HepG2 (cell line): ENCODE measurements around the gene SLC5A6. TPM values are rescaled to one million over a fixed set of nuclear protein-coding genes. Genes with fewer than 3 reads are reported as not detected.

ENCODE experiments used
- ATF5 ChIP-seq: sonication (generic); formaldehyde crosslinking; IDR thresholded peaks from 2 replicates; pipeline ENCODE4 v1.4.0; 2020; ENCODE audit warnings: mild to moderate bottlenecking, low read depth, missing genetic modification reagents
- ELF1 ChIP-seq: sonication (generic); formaldehyde crosslinking; IDR thresholded peaks from 2 replicates; pipeline ENCODE4 v1.4.0; 2020; ENCODE audit warnings: missing genetic modification reagents
- ELF4 ChIP-seq: sonication (generic); formaldehyde crosslinking; IDR thresholded peaks from 2 replicates; pipeline ENCODE4 v1.5.0; 2020; ENCODE audit warnings: missing genetic modification reagents, mild to moderate bottlenecking, moderate library complexity, borderline replicate concordance
- ESRRA ChIP-seq: sonication (generic); formaldehyde crosslinking; IDR thresholded peaks from 2 replicates; pipeline ENCODE4 v1.5.1; 2020; ENCODE audit warnings: mild to moderate bottlenecking, low read depth, missing genetic modification reagents
- GPN1 ChIP-seq: sonication (generic); formaldehyde crosslinking; IDR thresholded peaks from 2 replicates; pipeline ENCODE4 v1.5.1; 2020; ENCODE audit warnings: missing genetic modification reagents, borderline replicate concordance
- KLF12 ChIP-seq: sonication (generic); formaldehyde crosslinking; IDR thresholded peaks from 2 replicates; pipeline ENCODE4 v1.4.0; 2020; ENCODE audit warnings: missing genetic modification reagents, borderline replicate concordance
- MED8 ChIP-seq: sonication (generic); formaldehyde crosslinking; IDR thresholded peaks from 2 replicates; pipeline ENCODE4 v1.8.1; 2023; ENCODE audit warnings: mild to moderate bottlenecking, missing genetic modification reagents; ENCODE audit not compliant: insufficient replicate concordance
- PITX1 ChIP-seq: sonication (generic); formaldehyde crosslinking; IDR thresholded peaks from 2 replicates; pipeline ENCODE4 v1.5.1; 2020; ENCODE audit warnings: mild to moderate bottlenecking, missing genetic modification reagents
- SAP130 ChIP-seq: IDR thresholded peaks from 2 replicates; pipeline ENCODE4 v1.6.1; 2016; ENCODE audit warnings: low read depth
- SMC3 ChIP-seq: IDR thresholded peaks from 2 replicates; pipeline ENCODE4 v1.6.1; 2011; ENCODE audit warnings: low read length, improper control_type of control experiment
- SRSF9 ChIP-seq: fragments of 200-400 bp; formaldehyde crosslinking; IDR thresholded peaks from 2 replicates; pipeline ENCODE4 v1.6.1; 2018; ENCODE audit warnings: borderline replicate concordance, mild to moderate bottlenecking, low read depth, low read length; ENCODE audit not compliant: insufficient read depth, poor library complexity, severe bottlenecking
- SRY ChIP-seq: sonication (generic); formaldehyde crosslinking; IDR thresholded peaks from 2 replicates; pipeline ENCODE4 v1.8.0; 2022; ENCODE audit warnings: mild to moderate bottlenecking, missing genetic modification reagents
- TARDBP ChIP-seq: sonication (generic); formaldehyde crosslinking; IDR thresholded peaks from 2 replicates; pipeline ENCODE4 v1.8.0; 2022; ENCODE audit warnings: mild to moderate bottlenecking, missing genetic modification reagents
- TCF12 ChIP-seq, 2 experiments: fragments of 450-650 bp in 1 of 2; sonication (generic) in 1 of 2; formaldehyde crosslinking in 1 of 2; IDR thresholded peaks; 2 replicates each; pipeline versions ENCODE4 v1.6.1 to v1.8.0; 2017 to 2022; ENCODE audit warnings: antibody characterized with exemption in 1 of 2, mild to moderate bottlenecking in 1 of 2, missing genetic modification reagents in 1 of 2, moderate library complexity in 1 of 2
- TCF7 ChIP-seq: sonication (generic); IDR thresholded peaks from 2 replicates; pipeline ENCODE4 v1.6.1; 2016; ENCODE audit warnings: antibody characterized with exemption, low read depth
- YY1 ChIP-seq: IDR thresholded peaks from 2 replicates; pipeline ENCODE4 v1.6.1; 2011; ENCODE audit warnings: low read length, low read depth, moderate library complexity, mild to moderate bottlenecking; ENCODE audit not compliant: insufficient read depth, insufficient replicate concordance
- ZBTB37 ChIP-seq: sonication (generic); formaldehyde crosslinking; IDR thresholded peaks from 2 replicates; pipeline ENCODE4 v1.4.0; 2020; ENCODE audit warnings: mild to moderate bottlenecking, missing genetic modification reagents
- ZNF225 ChIP-seq: sonication (generic); formaldehyde crosslinking; IDR thresholded peaks from 2 replicates; pipeline ENCODE4 v1.4.0; 2020; ENCODE audit warnings: mild to moderate bottlenecking, missing genetic modification reagents
- ZNF496 ChIP-seq: sonication (generic); formaldehyde crosslinking; IDR thresholded peaks from 2 replicates; pipeline ENCODE4 v1.8.1; 2023; ENCODE audit warnings: mild to moderate bottlenecking, moderate library complexity, missing genetic modification reagents; ENCODE audit not compliant: insufficient replicate concordance
- ZNF567 ChIP-seq: sonication (generic); formaldehyde crosslinking; IDR thresholded peaks from 2 replicates; pipeline ENCODE4 v1.8.1; 2023; ENCODE audit warnings: mild to moderate bottlenecking, missing genetic modification reagents, borderline replicate concordance
- ZNF576 ChIP-seq: sonication (generic); formaldehyde crosslinking; IDR thresholded peaks from 2 replicates; pipeline ENCODE4 v1.4.0; 2020; ENCODE audit warnings: mild to moderate bottlenecking, missing genetic modification reagents
- ZNF790 ChIP-seq: sonication (generic); formaldehyde crosslinking; IDR thresholded peaks from 2 replicates; pipeline ENCODE4 v1.8.0; 2022; ENCODE audit warnings: missing genetic modification reagents, mild to moderate bottlenecking, borderline replicate concordance
- ZSCAN29 ChIP-seq: sonication (generic); formaldehyde crosslinking; conservative IDR thresholded peaks from 2 replicates; pipeline ENCODE4 v1.4.0; 2020; ENCODE audit warnings: mild to moderate bottlenecking, missing genetic modification reagents
- polyA plus RNA-seq, 8 experiments: library from polyadenylated mRNA; depleted of rRNA in 3 of 8; stranded (reverse) in 7 of 8; unstranded in 1 of 8; fragments of >200 nt; fragmentation: Illumina TruSeq in 4 of 8; extraction: Trizol in 4 of 8; gene quantifications; 2 replicates each; pipeline versions ENCODE4 v1.2.1 to v1.2.3, GENCODE V29; 2011 to 2016; ENCODE audit warnings: low read depth in 4 of 8, missing spikeins in 1 of 8, mixed read lengths in 1 of 8; ENCODE audit not compliant: insufficient read depth in 1 of 8
- total RNA-seq, 5 experiments: library from RNA; depleted of rRNA; stranded (reverse); fragments of >200 nt; fragmentation: Illumina TruSeq; extraction: Trizol; gene quantifications; 2 replicates each; pipeline ENCODE4 v1.2.3, GENCODE V29; 2016; ENCODE audit warnings: low read depth in 1 of 5
- TF ChIP-seq, protein P1 (sequence below): sonication (generic); formaldehyde crosslinking; IDR thresholded peaks from 2 replicates; pipeline ENCODE4 v1.5.0; 2020; ENCODE audit warnings: mild to moderate bottlenecking, missing genetic modification reagents

SLC5A6 gene
- total and polyA plus RNA-seq, 2 of the 13 experiments (the other 11 are each of a cell fraction or from before 2014, with no cell fraction given), result 135 to 417 TPM

- TF ChIP-seq ZNF576 (CRISPR knock-in tag) (no peak), ZSCAN29 (CRISPR knock-in tag) (0 out of 2 replicates have a peak, but pooled peaks have one; percentile 57), TARDBP (CRISPR knock-in tag) (peak; percentile 84; the same call in 1 of the 2 replicates), YY1 (peak; percentile 22), ELF1 (peak; percentile 54; the same call in 1 of the 2 replicates), KLF12 (CRISPR knock-in tag) (0 out of 2 replicates have a peak, but pooled peaks have one; percentile 81), SMC3 (peak; percentile 27), ATF5 (CRISPR knock-in tag) (no peak), MED8 (CRISPR knock-in tag) (peak; percentile 91), ESRRA (CRISPR knock-in tag) (peak; percentile 47), ZNF567 (peak; percentile 83; the same call in 1 of the 2 replicates), SRSF9 (no peak), ZBTB37 (CRISPR knock-in tag) (peak; percentile 93), GPN1 (no peak), SAP130 (CRISPR knock-in tag) (peak; percentile 83), ZNF496 (CRISPR knock-in tag) (no peak), ZNF790 (CRISPR knock-in tag) (0 out of 2 replicates have a peak, but pooled peaks have one; percentile 81), TCF7 (peak; percentile 99), ELF4 (CRISPR knock-in tag) (no peak; the same call in 1 of the 2 replicates), ZNF225 (CRISPR knock-in tag) (peak; percentile 80; the same call in 1 of the 2 replicates), PITX1 (CRISPR knock-in tag) (peak; percentile 91), SRY (peak; percentile 50), TCF12 (IDR thresholded peaks at IDR 0.05) (no peak), TCF12 (CRISPR knock-in tag; IDR thresholded peaks at IDR 0.05) (peak; percentile 99)
- TF ChIP-seq, protein P1, sequence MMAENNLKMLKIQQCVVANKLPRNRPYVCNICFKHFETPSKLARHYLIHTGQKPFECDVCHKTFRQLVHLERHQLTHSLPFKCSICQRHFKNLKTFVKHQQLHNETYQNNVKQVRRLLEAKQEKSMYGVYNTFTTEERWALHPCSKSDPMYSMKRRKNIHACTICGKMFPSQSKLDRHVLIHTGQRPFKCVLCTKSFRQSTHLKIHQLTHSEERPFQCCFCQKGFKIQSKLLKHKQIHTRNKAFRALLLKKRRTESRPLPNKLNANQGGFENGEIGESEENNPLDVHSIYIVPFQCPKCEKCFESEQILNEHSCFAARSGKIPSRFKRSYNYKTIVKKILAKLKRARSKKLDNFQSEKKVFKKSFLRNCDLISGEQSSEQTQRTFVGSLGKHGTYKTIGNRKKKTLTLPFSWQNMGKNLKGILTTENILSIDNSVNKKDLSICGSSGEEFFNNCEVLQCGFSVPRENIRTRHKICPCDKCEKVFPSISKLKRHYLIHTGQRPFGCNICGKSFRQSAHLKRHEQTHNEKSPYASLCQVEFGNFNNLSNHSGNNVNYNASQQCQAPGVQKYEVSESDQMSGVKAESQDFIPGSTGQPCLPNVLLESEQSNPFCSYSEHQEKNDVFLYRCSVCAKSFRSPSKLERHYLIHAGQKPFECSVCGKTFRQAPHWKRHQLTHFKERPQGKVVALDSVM, result peak; percentile 99
Observed at GRCh38 chr2:27177441-27178351, 34.4 kb downstream of the SLC5A6 start (continued).
